HG03135 (cell line): ENCODE results near the gene HEXD.
"Not testable (repeated sequence)": the region's sequence is repeated elsewhere in the genome, so short reads cannot be mapped to it uniquely, and the experiment has no call there.

Experiments
- ATAC-seq: cut with Tn5 transposase; IDR thresholded peaks from one replicate; pipeline ENCODE4 v1.9.1; 2021; ENCODE audit warnings: mild to moderate bottlenecking, moderate library complexity; ENCODE audit not compliant: unreplicated experiment

Gene HEXD

GRCh38 chr17:82457073-82457928 lies 39.2 kb downstream of the HEXD start:
- no peak for ATAC-seq

DNA sequence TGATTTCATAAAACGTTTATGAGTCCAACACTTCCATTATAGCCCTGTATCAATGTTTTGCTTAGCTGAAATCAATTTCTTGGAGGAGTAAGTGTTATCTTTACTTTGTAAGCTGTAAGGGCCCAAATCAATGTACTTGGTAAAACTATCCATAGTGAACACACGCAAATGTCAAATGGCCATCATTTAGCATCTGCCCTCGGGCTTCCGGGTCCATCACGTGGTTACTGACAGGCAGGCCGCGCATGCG lies 39.7 kb downstream of the HEXD start:
- ATAC-seq, result no peak

- ATAC-seq, result peak; percentile 91
These were observed 40.2 kb downstream of the HEXD start, which contains the start of gene NARF for GRCh38 chr17:82458179-82458884. Gene NARF (plus strand): TSS chr17:82458741. CDS start chr17:82458804, 63 bp downstream.

- peak; percentile 6 for ATAC-seq
These were observed 40.8 kb downstream of the HEXD start for GRCh38 chr17:82458885-82459424.

- ATAC-seq, result not testable (repeated sequence)
These were observed 41.8 kb downstream of the HEXD start for GRCh38 chr17:82459936-82460335.

DNA sequence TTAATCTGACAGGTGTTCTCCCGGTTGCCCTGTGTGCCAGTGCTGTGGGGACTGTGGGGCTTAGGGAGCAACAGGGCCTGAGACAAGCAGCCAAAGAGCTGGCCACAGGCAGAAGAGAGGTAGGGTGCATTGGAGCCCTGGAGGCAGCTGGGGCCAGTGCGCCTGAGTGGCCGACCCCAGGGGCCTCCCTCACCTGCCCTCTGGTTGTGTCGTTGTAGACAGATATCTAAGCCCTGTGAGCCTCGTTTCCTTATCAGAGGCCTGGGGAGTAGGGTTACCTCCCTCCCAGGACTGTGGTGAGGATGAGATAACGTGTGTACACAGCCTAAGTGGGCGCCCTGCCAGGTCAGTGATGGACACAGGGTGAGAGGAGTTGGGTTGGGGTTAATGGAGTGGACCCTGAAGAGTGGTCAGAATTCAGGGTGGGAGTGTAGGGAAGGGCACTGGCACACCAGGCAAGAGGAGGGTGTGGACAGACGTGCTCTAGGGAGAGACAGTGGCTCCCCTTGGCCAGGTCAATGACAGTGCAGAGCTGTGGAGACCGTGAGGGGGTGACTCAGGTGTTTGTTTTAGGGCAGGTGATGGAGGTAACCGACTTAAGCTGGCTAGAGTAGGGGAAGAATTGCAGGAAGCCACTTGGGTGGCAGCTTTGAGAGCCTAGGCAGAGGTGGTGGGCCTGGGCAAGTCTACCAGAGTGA lies 43.8 kb downstream of the HEXD start:
- ATAC-seq, result no peak

DNA sequence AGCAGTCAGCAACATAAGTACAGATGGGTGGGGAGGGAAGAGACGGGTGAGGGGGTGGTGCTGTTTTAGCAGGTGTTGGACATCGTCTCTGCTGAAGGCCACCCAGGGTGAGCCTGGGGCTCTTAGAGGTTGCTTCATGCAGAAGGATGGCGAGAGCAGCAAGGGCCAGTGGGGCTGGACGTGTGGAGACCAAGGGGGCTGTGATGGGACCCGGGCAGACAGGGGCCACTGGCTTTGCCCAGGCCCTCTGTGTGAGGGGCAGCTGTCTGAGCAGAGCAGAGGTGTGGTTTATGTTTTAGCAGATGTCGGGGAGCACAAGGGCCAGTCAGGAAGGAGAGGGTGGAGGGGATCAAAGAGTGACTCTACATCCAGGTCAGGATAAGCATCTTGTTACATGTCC lies 45.2 kb downstream of the HEXD start:
- ATAC-seq, result no peak

- no peak for ATAC-seq
These were observed 45.9 kb downstream of the HEXD start for GRCh38 chr17:82463925-82464566.

GRCh38 chr17:82464567-82464929 lies 46.4 kb downstream of the HEXD start:
- no peak for ATAC-seq

GRCh38 chr17:82465023-82465603 lies 47.0 kb downstream of the HEXD start:
- ATAC-seq, result no peak

DNA sequence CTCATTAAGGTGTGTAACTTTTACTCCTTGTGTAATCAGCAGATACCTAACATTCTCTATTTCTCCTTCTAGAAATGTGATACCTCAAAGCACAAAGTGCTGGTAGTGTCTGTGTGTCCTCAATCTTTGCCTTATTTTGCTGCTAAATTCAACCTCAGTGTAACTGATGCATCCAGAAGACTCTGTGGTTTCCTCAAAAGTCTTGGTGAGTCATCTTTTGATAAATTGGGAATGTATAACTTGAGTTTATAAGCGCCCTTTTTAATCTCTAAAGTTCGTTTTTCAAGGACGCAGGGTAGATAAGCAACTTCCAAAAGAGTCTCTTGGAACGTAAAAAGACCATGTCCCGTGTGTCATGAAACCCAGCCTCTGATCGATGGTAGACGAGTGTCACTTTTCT lies 50.5 kb downstream of the HEXD start:
- no peak for ATAC-seq

- ATAC-seq, result no peak
These were observed 51.9 kb downstream of the HEXD start for GRCh38 chr17:82470065-82470464.

DNA sequence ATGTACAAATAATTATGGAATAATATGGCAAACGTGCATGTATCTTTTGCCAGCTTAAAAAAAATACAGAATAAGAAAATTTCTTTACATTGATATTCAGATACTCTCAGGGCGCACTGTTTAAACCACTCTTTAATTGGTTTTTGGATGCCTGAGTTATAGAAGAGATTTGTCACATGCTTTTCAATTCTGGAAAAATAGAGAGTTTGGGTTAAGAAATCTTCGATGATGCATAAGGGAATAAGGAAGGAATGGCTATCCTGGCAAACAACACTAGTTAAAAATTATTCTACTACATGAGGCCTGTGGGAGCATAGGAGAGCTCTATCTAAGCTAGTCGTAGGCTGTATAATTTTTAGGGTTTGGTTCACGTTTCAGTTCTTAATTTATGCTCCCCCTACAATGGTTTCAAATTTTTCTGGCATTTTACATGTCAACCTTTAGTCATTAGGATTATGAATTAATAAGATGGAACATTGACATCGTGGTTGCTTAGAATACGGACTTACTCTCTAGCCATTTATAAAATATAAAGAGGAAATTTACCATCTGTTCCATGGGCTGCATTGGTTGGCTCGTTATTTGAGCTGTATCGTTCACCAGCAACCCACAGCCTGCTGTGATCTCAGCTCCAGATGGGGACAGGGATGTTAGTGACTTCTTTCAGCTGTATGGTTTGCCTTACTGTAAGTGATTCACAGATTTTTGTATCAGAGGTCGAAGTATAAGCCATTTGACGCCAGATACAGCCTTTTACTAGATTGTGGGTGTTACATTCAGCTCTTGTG lies 56.3 kb downstream of the HEXD start:
- no peak for ATAC-seq

GRCh38 chr17:82475458-82475857 lies 57.3 kb downstream of the HEXD start:
- ATAC-seq, result no peak

DNA sequence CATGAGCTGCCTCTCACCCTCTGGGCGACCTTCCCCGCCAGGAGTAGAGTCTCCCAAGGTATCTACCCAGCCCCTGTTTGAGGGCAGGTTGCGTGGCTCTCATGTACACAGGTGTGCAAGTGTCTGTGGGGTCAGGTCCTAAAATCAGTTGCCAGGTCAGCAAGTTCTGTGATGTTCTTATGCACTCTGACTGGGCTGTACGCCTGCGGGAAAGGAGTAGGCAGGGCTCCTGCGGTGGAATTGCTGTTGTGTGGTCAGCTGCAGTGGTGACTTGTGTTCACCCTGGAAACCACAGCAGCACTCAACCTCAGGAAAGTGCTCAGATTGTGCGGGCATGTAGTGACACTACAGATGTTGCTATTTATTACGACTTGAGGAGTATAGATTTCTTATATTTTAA lies 59.8 kb downstream of the HEXD start:
- no peak for ATAC-seq

- ATAC-seq, result no peak
These were observed 61.5 kb downstream of the HEXD start for GRCh38 chr17:82479602-82480001.

- ATAC-seq, result no peak
These were observed 62.2 kb downstream of the HEXD start for GRCh38 chr17:82480318-82480717.

- no peak for ATAC-seq
These were observed 65.1 kb downstream of the HEXD start for GRCh38 chr17:82483204-82483660.

DNA sequence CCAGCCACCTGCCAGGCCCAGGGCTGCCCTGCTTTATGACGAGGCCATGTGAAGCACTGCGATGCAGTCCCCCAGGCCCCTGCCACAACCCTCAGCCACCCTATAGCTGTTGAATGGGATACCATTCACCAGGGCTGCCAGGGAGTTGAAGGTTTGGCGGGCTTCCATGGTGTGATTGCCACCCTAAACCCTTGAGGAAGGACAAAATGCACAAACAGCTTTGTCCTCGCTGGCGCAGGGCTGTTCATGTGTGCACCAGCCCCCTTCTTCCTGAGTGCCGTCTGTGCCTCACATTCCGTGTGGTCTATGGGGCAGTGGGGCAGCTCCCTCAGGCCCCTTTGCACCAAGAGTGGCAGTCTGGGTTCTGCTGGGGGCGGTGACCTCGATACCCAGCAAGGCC lies 65.7 kb downstream of the HEXD start:
- ATAC-seq, result no peak
